Tibial artery (tissue), 4 donors: Measurements from ENCODE around the gene KREMEN2.

Source experiments
- DNase-seq, 2 donors: peaks; one replicate each; pipeline ENCODE4 v3.0.0-alpha.2; 2019
- H3K27ac ChIP-seq, 2 donors: fragments of 200-600 bp; sonication (generic) in 1 of 2; 1 replicate in 1 of 2; 2 replicates in 1 of 2; pipeline ENCODE4 v1.5.1; 2018 to 2019; ENCODE audit warnings: mild to moderate bottlenecking in 1 of 2
- H3K27me3 ChIP-seq, 2 donors: fragments of 200-600 bp; sonication (generic) in 1 of 2; one replicate each; pipeline versions ENCODE4 v1.5.1 to v1.6.0; 2016 to 2019
- H3K36me3 ChIP-seq, 3 donors: fragments of 200-600 bp; sonication (generic) in 2 of 3; one replicate each; pipeline ENCODE4 v1.5.1; 2016 to 2019; ENCODE audit warnings: mild to moderate bottlenecking in 2 of 3
- H3K4me1 ChIP-seq, 4 donors: fragments of 200-600 bp; sonication (generic) in 2 of 4; 1 replicate in 3 of 4; 2 replicates in 1 of 4; pipeline ENCODE4 v1.5.1; 2016 to 2019
- H3K4me3 ChIP-seq, 2 donors: fragments of 200-600 bp; sonication (generic) in 1 of 2; 1 replicate in 1 of 2; 2 replicates in 1 of 2; pipeline ENCODE4 v1.5.1; 2018 to 2019; ENCODE audit warnings: mild to moderate bottlenecking in 2 of 2
- H3K9me3 ChIP-seq, 3 donors: fragments of 200-600 bp; sonication (generic) in 1 of 3; one replicate each; pipeline ENCODE4 v1.5.1; 2016 to 2019
- intact Hi-C: fragments of 100-400 bp; cut with DNase I; formaldehyde crosslinking; loops from one replicate; pipeline ENCODE4 v1.15.0; 2023; ENCODE audit warnings: low total_unique reads
- TF ChIP-seq, protein P1 (sequence below), 2 experiments: fragments of 200-600 bp in 1 of 2; fragments of 450-650 bp in 1 of 2; IDR thresholded peaks; one replicate each; pipeline ENCODE4 v1.5.1; 2017 to 2019; ENCODE audit warnings: antibody characterized with exemption in 2 of 2, mild to moderate bottlenecking in 1 of 2, moderate library complexity in 1 of 2

Gene KREMEN2

DNA sequence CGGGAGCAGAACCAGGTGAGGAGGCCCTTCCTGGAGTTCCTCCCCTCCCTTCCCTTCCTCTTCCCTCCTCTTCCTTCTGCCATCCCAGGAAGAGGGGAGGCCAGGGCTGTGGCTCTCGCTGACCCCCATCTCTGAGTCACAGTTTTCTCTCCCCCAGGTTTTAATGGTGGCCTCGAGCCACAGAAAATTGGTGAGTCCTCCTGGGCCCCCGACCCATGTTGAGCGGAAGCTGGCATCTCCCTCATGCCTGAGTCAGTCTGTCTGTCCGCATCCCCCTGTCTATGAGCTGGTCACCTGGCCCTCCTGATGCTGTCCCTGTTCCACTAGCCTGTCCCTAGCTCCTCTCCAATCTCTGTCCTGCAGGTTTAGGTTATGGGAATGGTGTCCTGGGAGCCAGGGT is 35.9 kb downstream of the KREMEN2 start:
- Histone ChIP-seq H3K4me1 (peaks cover 0 to 4% (median 3%) of the 10 kb centered on the region in 4 donors), H3K27ac (no peak overlapping the region), H3K36me3 (no peaks in the 10 kb centered on the region), H3K4me3 (no peak overlapping the region), H3K27me3 (peaks cover 0 to 59% of the 10 kb centered on the region in 2 donors), H3K9me3 (no peaks in the 10 kb centered on the region)
- TF ChIP-seq, protein P1, sequence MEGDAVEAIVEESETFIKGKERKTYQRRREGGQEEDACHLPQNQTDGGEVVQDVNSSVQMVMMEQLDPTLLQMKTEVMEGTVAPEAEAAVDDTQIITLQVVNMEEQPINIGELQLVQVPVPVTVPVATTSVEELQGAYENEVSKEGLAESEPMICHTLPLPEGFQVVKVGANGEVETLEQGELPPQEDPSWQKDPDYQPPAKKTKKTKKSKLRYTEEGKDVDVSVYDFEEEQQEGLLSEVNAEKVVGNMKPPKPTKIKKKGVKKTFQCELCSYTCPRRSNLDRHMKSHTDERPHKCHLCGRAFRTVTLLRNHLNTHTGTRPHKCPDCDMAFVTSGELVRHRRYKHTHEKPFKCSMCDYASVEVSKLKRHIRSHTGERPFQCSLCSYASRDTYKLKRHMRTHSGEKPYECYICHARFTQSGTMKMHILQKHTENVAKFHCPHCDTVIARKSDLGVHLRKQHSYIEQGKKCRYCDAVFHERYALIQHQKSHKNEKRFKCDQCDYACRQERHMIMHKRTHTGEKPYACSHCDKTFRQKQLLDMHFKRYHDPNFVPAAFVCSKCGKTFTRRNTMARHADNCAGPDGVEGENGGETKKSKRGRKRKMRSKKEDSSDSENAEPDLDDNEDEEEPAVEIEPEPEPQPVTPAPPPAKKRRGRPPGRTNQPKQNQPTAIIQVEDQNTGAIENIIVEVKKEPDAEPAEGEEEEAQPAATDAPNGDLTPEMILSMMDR (IDR thresholded peaks at IDR 0.05) = no peak
- DNase-seq = no peak
- intact Hi-C loops = no loop called here

DNA sequence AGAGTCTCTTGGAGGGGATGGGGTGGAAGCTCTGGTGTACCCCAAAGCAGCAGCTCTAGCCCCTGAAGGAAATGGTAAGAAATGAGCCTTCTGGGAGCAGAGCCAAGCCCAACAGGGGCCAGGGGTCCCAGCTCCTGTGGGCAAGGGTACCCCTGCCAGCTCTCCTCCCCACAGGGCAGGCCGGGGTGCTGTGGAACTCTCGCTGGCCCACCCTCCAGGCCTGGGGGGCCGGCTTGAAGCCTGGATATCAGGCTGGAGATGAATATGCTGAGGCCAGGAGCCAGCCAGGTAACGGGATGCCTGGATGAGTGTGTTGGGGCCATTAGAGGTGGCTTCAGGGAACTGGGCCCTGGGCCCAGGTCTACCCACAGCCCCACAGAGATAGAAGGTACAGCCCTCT is 36.5 kb downstream of the KREMEN2 start:
- intact Hi-C loops = no loop called here
- no peaks in the 10 kb centered on the region for H3K36me3 ChIP-seq
- no peaks in the 10 kb centered on the region for H3K9me3 ChIP-seq
- no peak overlapping the region for H3K27ac ChIP-seq
- TF ChIP-seq, protein P1 (IDR thresholded peaks at IDR 0.05) = no peak
- peaks cover 0 to 60% of the 10 kb centered on the region in 2 donors for H3K27me3 ChIP-seq
- no peak for DNase-seq
- peaks cover 0 to 5% (median 4%) of the 10 kb centered on the region in 4 donors for H3K4me1 ChIP-seq
- H3K4me3 ChIP-seq = no peak overlapping the region

DNA sequence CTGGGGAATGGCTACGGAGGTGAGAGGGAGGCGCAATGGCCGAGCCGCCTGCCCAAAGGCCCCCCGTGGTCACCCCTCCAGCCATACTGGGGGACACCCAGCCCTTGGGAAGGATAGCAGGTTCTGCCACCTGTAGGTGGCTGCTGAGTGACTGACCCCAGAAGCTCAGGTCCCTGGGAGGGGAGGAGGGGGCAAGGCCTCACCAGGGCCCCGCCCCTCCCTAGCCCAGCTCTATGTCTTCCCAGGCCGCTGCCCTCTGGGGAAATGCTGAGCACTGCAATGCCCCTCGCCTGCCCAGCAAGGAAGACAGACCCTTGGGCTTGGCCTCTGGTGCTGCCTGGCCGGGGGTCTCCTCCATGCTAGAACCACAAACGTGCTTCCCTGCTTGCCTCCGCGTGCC is 37.2 kb downstream of the KREMEN2 start:
- no peak for DNase-seq
- Histone ChIP-seq H3K4me1 (peaks cover 0 to 5% (median 4%) of the 10 kb centered on the region in 4 donors), H3K9me3 (no peaks in the 10 kb centered on the region), H3K36me3 (no peaks in the 10 kb centered on the region), H3K4me3 (no peak overlapping the region), H3K27me3 (peaks cover 0 to 61% of the 10 kb centered on the region in 2 donors), H3K27ac (no peak overlapping the region)
- TF ChIP-seq, protein P1 (IDR thresholded peaks at IDR 0.05) = no peak
- intact Hi-C loops = no loop called here

DNA sequence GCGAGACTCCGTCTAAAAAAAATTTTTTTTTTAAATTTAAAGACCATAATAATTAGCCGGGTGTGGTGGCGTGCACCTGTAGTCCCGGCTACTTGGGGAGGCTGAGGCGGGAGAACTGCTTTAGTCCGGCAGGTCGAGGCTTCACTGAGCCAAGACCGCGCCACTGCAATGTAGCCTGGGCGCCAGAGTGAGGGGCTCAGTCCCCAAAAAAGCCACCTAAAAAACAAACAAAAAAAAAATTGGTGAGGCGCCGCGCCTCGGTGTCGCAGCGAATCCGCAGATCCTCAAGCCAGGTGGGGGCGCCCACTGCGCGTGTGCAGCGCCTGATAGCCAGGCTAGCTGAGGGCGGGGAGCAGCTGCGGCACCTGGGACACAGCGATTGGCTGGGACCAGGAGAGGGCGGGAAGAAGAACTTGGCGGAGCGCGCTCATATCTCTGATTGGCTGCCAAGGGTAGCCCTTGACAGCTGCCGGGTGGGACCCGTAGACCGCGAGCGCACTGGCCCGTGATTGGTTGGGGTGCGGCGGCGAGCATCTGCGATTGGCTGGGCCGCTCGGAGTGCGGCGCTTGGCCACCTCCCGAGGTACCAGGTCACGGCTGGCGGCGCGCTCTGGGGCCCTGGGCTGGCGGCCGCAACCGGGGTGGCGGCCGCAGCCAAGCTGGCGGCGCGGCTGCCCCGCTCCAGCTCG is 39.7 kb downstream of the KREMEN2 start:
- Histone ChIP-seq H3K4me3 (peak overlapping the region; percentile 19 to 35), H3K9me3 (no peaks in the 10 kb centered on the region), H3K27me3 (peaks cover 0 to 64% of the 10 kb centered on the region in 2 donors), H3K36me3 (no peaks in the 10 kb centered on the region), H3K27ac (no peak overlapping the region), H3K4me1 (peaks cover 0 to 5% (median 4%) of the 10 kb centered on the region in 4 donors)
- TF ChIP-seq, protein P1 (IDR thresholded peaks at IDR 0.05) = peak; percentile 40 to 51
- peak; percentile 91 to 97 for DNase-seq
- intact Hi-C loops = loop anchor here (2.0 kb wide), 1 partner anchor 25 kb away; no protein-coding TSS in a partner anchor

DNA sequence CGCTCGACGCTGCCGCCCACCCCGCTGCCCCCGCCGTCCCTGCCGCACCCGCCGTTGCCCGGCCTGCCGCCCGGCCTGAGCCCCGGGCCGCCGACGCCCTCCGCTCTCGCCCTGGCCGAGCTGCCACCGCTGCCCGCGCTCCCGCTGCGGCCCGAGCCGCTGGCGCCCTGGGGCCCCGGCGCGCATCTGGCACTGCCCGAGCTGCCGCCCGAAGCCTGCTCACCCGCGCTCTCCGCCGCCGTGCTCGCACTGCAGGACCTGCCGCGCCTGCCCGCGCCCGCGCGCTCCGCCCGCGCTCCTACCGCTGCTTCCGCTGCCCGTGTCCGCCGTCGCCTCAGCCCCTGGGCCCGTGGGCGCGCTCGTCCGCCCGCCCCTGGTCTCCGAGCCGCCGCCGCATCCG is 40.2 kb downstream of the KREMEN2 start:
- Histone ChIP-seq H3K9me3 (no peaks in the 10 kb centered on the region), H3K4me1 (peaks cover 0 to 5% (median 4%) of the 10 kb centered on the region in 4 donors), H3K27me3 (peaks cover 0 to 65% of the 10 kb centered on the region in 2 donors), H3K36me3 (no peaks in the 10 kb centered on the region), H3K27ac (no peak overlapping the region), H3K4me3 (peak overlapping the region; percentile 19 to 35)
- TF ChIP-seq, protein P1 (IDR thresholded peaks at IDR 0.05) = no peak
- intact Hi-C loops = no loop called here
- no peak for DNase-seq
